Activated T-cell treated with anti-CD3 and anti-CD28 coated beads, Interleukin-2, amount 50 U/mL, for 72 hours (primary cell): ENCODE data around the gene EPB41L4A. TPM values are rescaled to one million over a fixed set of nuclear protein-coding genes. Genes with fewer than 3 reads are reported as not detected.

Source experiments
- ATAC-seq, 2 donors: fragments of 150-1000 bp; cut with Tn5 transposase; replicated peaks in 1 of 2; 2 replicates each; pipeline ENCODE4 v1.10.0; 2021; ENCODE audit warnings: moderate library complexity in 2 of 2, mild to moderate bottlenecking in 1 of 2
- DNase-seq, 2 donors: peaks; one replicate each; pipeline ENCODE4 v3.0.0; 2021 to 2022; ENCODE audit warnings: mixed read lengths in 1 of 2
- H3K27ac Mint-ChIP-seq: one replicate; pipeline ENCODE4 v1.8.0; 2022; ENCODE audit warnings: mild to moderate bottlenecking, moderate library complexity, mixed read lengths
- H3K27me3 Mint-ChIP-seq: one replicate; pipeline ENCODE4 v1.8.0; 2022; ENCODE audit warnings: low read depth, mixed read lengths
- H3K36me3 Mint-ChIP-seq, 2 donors: one replicate each; pipeline ENCODE4 v1.8.0; 2022; ENCODE audit warnings: mixed read lengths in 2 of 2, mild to moderate bottlenecking in 1 of 2; ENCODE audit not compliant: insufficient read depth in 2 of 2
- H3K4me1 Mint-ChIP-seq: one replicate; pipeline ENCODE4 v1.8.0; 2022; ENCODE audit warnings: low read depth, mixed read lengths
- H3K4me3 Mint-ChIP-seq, 2 donors: one replicate each; pipeline ENCODE4 v1.8.0; 2022; ENCODE audit warnings: mild to moderate bottlenecking in 2 of 2, mixed read lengths in 2 of 2, moderate library complexity in 2 of 2
- H3K9me3 Mint-ChIP-seq, 2 donors: one replicate each; pipeline ENCODE4 v1.8.0; 2022; ENCODE audit warnings: mixed read lengths in 2 of 2
- total RNA-seq, 2 donors: library from RNA; stranded (reverse); gene quantifications; one replicate each; pipeline ENCODE4 v1.2.3, GENCODE V29; 2022

Gene EPB41L4A
- total RNA-seq, 2 donors from 2014 or later: 0.79 to 2.0 TPM

DNA sequence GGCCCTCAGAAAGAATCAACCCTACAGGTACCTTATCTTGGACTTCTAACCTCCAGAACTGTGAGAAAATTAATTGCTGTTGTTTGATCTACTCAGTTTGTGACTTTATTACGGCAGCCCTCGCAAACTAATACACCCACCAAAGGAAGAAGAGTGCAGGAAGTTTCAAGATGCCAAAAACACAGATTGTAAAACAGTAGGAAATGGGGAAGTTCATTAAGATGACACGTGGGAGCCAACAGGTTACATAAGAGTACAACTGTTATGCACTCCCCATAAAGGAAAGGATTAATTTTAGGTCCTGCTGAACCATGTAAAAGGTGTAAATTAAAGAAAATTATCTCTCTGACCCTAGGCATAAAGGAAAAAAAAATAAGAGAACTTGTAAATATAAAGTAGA lies 294.3 kb downstream of the EPB41L4A start:
- Mint-ChIP-seq H3K36me3 (no peaks in the 10 kb centered on the region), H3K4me3 (no peak overlapping the region), H3K9me3 (peaks cover 2% of the 10 kb centered on the region in 2 donors), H3K27me3 (peaks cover 23% of the 10 kb centered on the region), H3K4me1 (no peaks in the 10 kb centered on the region), H3K27ac (no peak overlapping the region)
- ATAC-seq (no peak), DNase-seq (no peak)

DNA sequence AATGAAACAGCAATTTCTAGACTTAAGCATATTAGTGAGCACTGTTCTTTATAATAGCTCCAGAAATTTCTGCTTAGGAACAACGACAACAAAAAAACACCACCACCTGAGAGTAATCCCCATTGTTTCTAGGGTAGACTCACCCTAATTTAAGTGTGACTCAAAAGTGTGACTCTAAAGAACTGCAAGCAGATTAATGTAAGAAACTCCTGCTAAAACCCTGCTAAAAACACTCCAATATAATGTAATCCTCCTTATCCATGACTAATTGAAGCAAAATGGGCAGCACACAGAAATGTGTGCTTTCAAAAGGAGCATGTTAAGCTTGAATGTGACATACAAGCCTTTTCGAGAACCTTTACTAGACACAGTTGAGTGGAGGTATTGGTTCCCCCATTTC lies 296.0 kb downstream of the EPB41L4A start:
- Mint-ChIP-seq H3K4me1 (no peaks in the 10 kb centered on the region), H3K4me3 (no peak overlapping the region), H3K27me3 (peaks cover 15% of the 10 kb centered on the region), H3K36me3 (no peaks in the 10 kb centered on the region), H3K9me3 (peaks cover 2% of the 10 kb centered on the region in 2 donors), H3K27ac (no peak overlapping the region)
- DNase-seq (no peak), ATAC-seq (no peak)

DNA sequence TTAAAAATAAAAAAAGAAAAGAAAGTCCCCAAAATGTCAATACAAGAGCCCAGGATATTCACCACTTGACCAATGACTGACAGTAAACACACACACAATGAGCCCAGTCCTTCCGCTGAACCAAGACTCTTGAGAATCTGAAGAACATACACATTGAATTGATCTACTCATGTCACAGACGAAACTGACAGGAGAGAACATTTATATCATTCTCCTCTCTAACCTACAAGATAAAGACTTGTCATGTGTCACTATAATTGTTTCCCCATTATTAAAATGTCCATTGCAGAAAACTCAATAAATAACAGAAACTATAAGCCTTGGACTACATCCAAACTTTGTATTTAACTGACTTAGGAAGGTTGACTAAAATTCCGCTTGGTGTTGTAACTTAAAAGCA lies 296.7 kb downstream of the EPB41L4A start:
- Mint-ChIP-seq H3K4me3 (no peak overlapping the region), H3K9me3 (peaks cover 2% of the 10 kb centered on the region in 2 donors), H3K27me3 (peaks cover 15% of the 10 kb centered on the region), H3K36me3 (no peaks in the 10 kb centered on the region), H3K27ac (no peak overlapping the region), H3K4me1 (no peaks in the 10 kb centered on the region)
- no peak for ATAC-seq
- DNase-seq: no peak

DNA sequence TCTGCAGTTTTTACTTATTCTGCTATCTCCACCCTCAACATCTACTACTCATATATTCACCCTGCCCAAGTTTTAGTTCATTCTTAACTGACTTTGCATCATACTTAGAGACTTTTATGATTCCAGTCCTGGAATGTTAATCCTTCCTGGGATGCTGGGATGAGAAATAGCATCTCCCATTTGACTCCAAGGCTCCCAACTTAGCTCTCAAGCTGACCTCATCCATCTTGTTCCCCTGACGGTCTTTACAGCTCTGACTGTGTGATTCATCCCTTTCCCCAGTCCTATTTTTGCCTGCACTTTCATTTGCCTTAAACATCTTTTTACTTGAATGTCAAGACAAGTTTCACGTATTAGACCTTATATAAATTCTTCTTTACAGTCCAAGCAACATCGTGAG lies 297.8 kb downstream of the EPB41L4A start:
- Mint-ChIP-seq H3K27ac (no peak overlapping the region), H3K4me1 (no peaks in the 10 kb centered on the region), H3K27me3 (peaks cover 15% of the 10 kb centered on the region), H3K4me3 (no peak overlapping the region), H3K36me3 (no peaks in the 10 kb centered on the region), H3K9me3 (peaks cover 2% of the 10 kb centered on the region in 2 donors)
- DNase-seq: no peak
- no peak for ATAC-seq

DNA sequence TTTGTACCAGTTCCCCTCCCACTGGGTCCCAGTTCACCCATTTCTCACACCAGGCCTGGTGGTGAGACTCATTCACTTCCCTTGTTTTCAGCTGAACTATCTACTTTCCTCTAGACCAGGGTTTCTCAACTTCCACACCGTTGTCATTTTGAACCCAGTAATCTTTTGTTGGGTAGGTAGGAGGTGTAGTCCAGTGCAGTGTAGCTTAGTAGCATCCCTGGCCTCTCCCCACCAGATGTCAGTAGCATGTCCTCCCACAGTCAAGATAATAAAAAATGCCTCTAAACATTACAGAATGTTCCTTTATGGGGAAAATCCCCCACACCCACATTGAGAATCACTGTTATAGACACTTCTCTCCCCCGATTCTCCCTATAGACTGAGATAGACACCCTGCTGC lies 299.1 kb downstream of the EPB41L4A start:
- Mint-ChIP-seq H3K27me3 (peaks cover 15% of the 10 kb centered on the region), H3K36me3 (no peaks in the 10 kb centered on the region), H3K4me3 (no peak overlapping the region), H3K4me1 (no peaks in the 10 kb centered on the region), H3K9me3 (peaks cover 2% of the 10 kb centered on the region in 2 donors), H3K27ac (no peak overlapping the region)
- DNase-seq: no peak
- no peak for ATAC-seq

DNA sequence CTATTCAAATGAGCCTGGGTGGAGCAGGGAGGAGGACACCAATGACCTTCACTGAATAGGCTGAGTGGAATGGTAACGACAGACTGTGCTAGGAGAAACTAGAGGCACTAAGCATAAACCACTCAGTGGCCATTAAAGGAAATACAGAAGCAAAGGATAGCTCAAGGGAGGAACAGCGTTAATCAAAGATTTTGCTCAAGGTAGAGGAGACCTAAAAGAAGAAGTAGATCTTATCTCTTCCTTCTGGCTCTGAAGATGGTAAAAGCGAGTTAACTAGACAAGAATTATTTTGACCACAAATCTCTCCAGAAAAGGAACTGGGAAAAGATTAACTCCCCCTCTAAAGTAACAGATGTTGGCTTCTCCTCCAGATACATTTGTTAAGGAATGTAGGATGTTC lies 299.6 kb downstream of the EPB41L4A start:
- peaks cover 2% of the 10 kb centered on the region in 2 donors for H3K9me3 Mint-ChIP-seq
- no peak for DNase-seq
- H3K36me3 Mint-ChIP-seq: no peaks in the 10 kb centered on the region
- H3K4me1 Mint-ChIP-seq: no peaks in the 10 kb centered on the region
- no peak overlapping the region for H3K4me3 Mint-ChIP-seq
- peaks cover 15% of the 10 kb centered on the region for H3K27me3 Mint-ChIP-seq
- H3K27ac Mint-ChIP-seq: no peak overlapping the region
- no peak for ATAC-seq

DNA sequence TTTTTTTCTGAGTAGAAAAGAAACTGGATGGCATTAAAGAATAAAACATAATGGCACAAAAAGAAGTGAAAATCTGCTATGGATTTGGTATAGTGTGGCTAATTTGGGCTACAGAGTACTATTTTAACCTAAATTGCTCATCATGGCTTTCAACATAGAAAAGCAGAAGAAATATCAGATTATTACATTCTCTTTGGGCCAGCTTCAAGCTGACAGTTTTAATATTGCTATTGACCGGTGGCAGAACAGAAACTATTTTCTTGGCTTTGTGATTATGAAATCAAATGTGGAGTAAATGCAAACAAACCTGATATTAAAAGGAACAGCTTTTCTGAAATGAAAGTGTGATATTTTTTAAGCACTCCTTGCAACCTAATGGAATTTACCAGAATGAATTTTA lies 301.5 kb downstream of the EPB41L4A start:
- ATAC-seq (no peak), DNase-seq (no peak)
- H3K4me3 Mint-ChIP-seq: no peak overlapping the region
- H3K27me3 Mint-ChIP-seq: peaks cover 7% of the 10 kb centered on the region
- no peak overlapping the region for H3K27ac Mint-ChIP-seq
- H3K36me3 Mint-ChIP-seq: no peaks in the 10 kb centered on the region
- H3K9me3 Mint-ChIP-seq: peaks cover 2% of the 10 kb centered on the region in 2 donors
- no peaks in the 10 kb centered on the region for H3K4me1 Mint-ChIP-seq

DNA sequence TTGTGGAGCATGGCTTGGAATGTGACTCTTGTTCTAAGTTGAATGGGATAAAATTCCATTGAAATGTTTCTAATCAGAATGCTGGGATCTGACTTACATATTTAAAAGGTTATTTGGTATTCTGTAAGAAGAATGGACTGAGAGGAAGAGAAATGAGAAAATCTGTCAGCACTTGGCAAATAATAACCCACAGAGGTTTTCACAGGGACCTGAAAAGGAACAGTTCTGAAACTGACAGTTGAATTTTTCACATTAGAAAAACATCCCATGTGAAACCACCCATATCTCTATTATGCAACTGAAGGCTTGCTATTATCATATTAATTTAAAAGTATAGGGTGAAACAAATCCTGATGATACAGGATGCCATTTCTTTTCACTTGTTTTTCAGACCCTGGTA lies 302.7 kb downstream of the EPB41L4A start:
- ATAC-seq (no peak), DNase-seq (no peak)
- no peak overlapping the region for H3K4me3 Mint-ChIP-seq
- H3K27ac Mint-ChIP-seq: no peak overlapping the region
- H3K36me3 Mint-ChIP-seq: no peaks in the 10 kb centered on the region
- H3K27me3 Mint-ChIP-seq: no peaks in the 10 kb centered on the region
- H3K9me3 Mint-ChIP-seq: peaks cover 2% of the 10 kb centered on the region in 2 donors
- no peaks in the 10 kb centered on the region for H3K4me1 Mint-ChIP-seq

DNA sequence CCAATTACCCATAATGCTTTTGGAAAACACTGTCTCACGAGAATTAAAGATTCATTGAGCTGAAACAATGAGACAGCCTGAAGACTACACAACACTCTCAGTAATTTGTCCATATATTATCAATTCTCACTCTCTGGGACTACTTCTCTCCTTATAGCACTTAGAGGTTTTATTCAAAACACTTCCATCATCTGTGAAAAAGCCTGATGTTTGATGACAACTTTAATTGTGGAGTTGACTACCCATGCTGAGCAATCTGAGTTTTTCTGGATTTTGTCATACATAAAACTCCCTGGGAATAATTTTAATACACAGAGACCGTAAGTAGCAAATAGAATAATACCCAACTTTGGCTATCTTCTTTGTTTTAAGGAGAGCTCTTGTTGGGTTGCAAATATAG lies 305.5 kb downstream of the EPB41L4A start:
- Mint-ChIP-seq H3K4me1 (no peaks in the 10 kb centered on the region), H3K9me3 (no peaks in the 10 kb centered on the region), H3K4me3 (no peak overlapping the region), H3K36me3 (no peaks in the 10 kb centered on the region), H3K27ac (no peak overlapping the region), H3K27me3 (peaks cover 6% of the 10 kb centered on the region)
- DNase-seq: no peak
- ATAC-seq: no peak
